Endodermal cell (in vitro differentiated cells): ENCODE results near the gene ITFG1. TPM values are rescaled to one million over a fixed set of nuclear protein-coding genes. Genes with fewer than 3 reads are reported as not detected.
"Not testable (repeated sequence)": the region's sequence is repeated elsewhere in the genome, so short reads cannot be mapped to it uniquely, and the experiment has no call there.

Experiments used
- DNase-seq: peaks from one replicate; pipeline ENCODE4 v3.0.0-alpha.2; 2017
- H3K27ac ChIP-seq: 2 replicates; pipeline ENCODE4 v1.5.1; 2013; ENCODE audit warnings: mild to moderate bottlenecking, low read depth, low read length, moderate library complexity
- H3K27me3 ChIP-seq: 2 replicates; pipeline ENCODE4 v1.6.1; 2013; ENCODE audit warnings: mild to moderate bottlenecking, low read length, moderate library complexity; ENCODE audit not compliant: insufficient read depth, control insufficient read depth, poor library complexity, severe bottlenecking
- H3K36me3 ChIP-seq: 2 replicates; pipeline ENCODE4 v1.7.0; 2013; ENCODE audit warnings: mild to moderate bottlenecking, low read length, moderate library complexity; ENCODE audit not compliant: control insufficient read depth, insufficient read depth
- H3K4me1 ChIP-seq: one replicate; pipeline ENCODE4 v1.7.0; 2013; ENCODE audit warnings: low read length; ENCODE audit not compliant: control insufficient read depth, insufficient read depth
- H3K4me3 ChIP-seq: 2 replicates; pipeline ENCODE4 v1.5.1; 2013; ENCODE audit warnings: mild to moderate bottlenecking, low read length, moderate library complexity
- H3K9ac ChIP-seq: 2 replicates; pipeline ENCODE4 v1.6.1; 2013; ENCODE audit warnings: mild to moderate bottlenecking, low read length, moderate library complexity; ENCODE audit not compliant: poor library complexity, severe bottlenecking; ENCODE audit errors: extremely low read depth
- H3K9me3 ChIP-seq: 2 replicates; pipeline ENCODE4 v1.6.1; 2013; ENCODE audit warnings: mild to moderate bottlenecking, low read length, moderate library complexity; ENCODE audit not compliant: control insufficient read depth
- H3K27ac Mint-ChIP-seq: 2 replicates; pipeline ENCODE4 v1.8.0; 2020; ENCODE audit warnings: mixed read lengths
- H3K27me3 Mint-ChIP-seq: 2 replicates; pipeline ENCODE4 v1.8.0; 2021; ENCODE audit warnings: mild to moderate bottlenecking, mixed read lengths; ENCODE audit not compliant: insufficient read depth
- H3K36me3 Mint-ChIP-seq: 2 replicates; pipeline ENCODE4 v1.8.0; 2020; ENCODE audit warnings: low read depth, mixed read lengths
- H3K4me1 Mint-ChIP-seq: 2 replicates; pipeline ENCODE4 v1.8.0; 2020; ENCODE audit warnings: mixed read lengths
- H3K4me3 Mint-ChIP-seq: 2 replicates; pipeline ENCODE4 v1.8.0; 2020; ENCODE audit warnings: mild to moderate bottlenecking, moderate library complexity, mixed read lengths
- H3K9me3 Mint-ChIP-seq: 2 replicates; pipeline ENCODE4 v1.8.0; 2020; ENCODE audit warnings: mild to moderate bottlenecking, mixed read lengths
- CTCF ChIP-seq: fragments of 200-600 bp; sonication (generic); conservative IDR thresholded peaks from 2 replicates; pipeline ENCODE4 v1.5.0; 2021; ENCODE audit warnings: antibody characterized with exemption, mild to moderate bottlenecking
- WGBS, 2 experiments: methylation state at CpG; one replicate each; pipeline versions ENCODE4 v1.1.5 to v1.1.7; 2013; ENCODE audit warnings: missing lambda C conversion rate in 2 of 2, mixed read lengths in 1 of 2; ENCODE audit not compliant: insufficient coverage in 1 of 2, insufficient read length in 1 of 2; 5-methylcytosine and 5-hydroxymethylcytosine counted together
- total RNA-seq, 2 donors: library from RNA; stranded (reverse); fragmentation: NEBNext Ultra II Directional in 1 of 2; extraction: Animal tissue kit (Norgen Biotek cat#: 25700) in 1 of 2; gene quantifications; 2 replicates in 1 of 2; 3 replicates in 1 of 2; pipeline ENCODE4 v1.2.1, GENCODE V29; 2021

The ITFG1 gene
- total RNA-seq, 2 donors from 2014 or later, result 35.6 to 40.0 TPM

- no peak overlapping the region for H3K4me3 Mint-ChIP-seq
- WGBS, 2 experiments, result 85% methylated on average over 2 of the region's 2 CpGs; no CpG with 5 or more reads in 1 of the 2 experiments
- H3K27ac ChIP-seq, result no peak overlapping the region
- H3K27me3 ChIP-seq, result no peaks in the 10 kb centered on the region
- TF ChIP-seq CTCF, result no peak
- no peak for DNase-seq
- peaks cover 36% of the 10 kb centered on the region for H3K9me3 Mint-ChIP-seq
- H3K4me1 Mint-ChIP-seq, result no peaks in the 10 kb centered on the region
- H3K9ac ChIP-seq, result no peak overlapping the region
- no peak overlapping the region for H3K27ac Mint-ChIP-seq
- no peaks in the 10 kb centered on the region for H3K4me1 ChIP-seq
- H3K9me3 ChIP-seq, result peaks cover 26% of the 10 kb centered on the region
- peaks cover 40% of the 10 kb centered on the region for H3K36me3 Mint-ChIP-seq
- no peaks in the 10 kb centered on the region for H3K27me3 Mint-ChIP-seq
- no peak overlapping the region for H3K4me3 ChIP-seq
- H3K36me3 ChIP-seq, result no peaks in the 10 kb centered on the region
Observed at GRCh38 chr16:47342055-47342454, 118.8 kb downstream of the ITFG1 start.

DNA sequence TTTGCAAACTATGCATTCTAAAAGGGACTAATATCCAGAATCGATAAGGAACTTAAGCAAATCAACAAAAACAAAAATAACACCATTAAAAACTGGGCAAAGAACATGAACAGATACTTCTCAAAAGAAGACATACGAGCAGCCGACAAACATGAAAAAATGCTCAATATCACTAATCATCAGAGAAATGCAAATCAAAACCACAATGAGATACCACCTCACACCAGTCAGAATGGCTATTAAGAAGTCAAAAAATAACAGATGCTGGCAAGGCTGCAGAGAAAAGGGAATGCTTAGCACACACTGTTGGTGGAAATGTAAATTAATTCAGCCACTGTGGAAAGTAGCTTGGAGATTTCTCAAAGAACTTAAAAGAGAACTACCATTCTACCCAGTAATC is 130.3 kb downstream of the ITFG1 start:
- 95 to 100% methylated on average over 1 to 3 of the region's 3 CpGs for WGBS, 2 experiments
- H3K4me3 Mint-ChIP-seq, H3K27ac ChIP-seq, H3K9ac ChIP-seq, H3K36me3 ChIP-seq, H3K4me3 ChIP-seq, H3K9me3 Mint-ChIP-seq, H3K27me3 ChIP-seq, H3K4me1 ChIP-seq, H3K9me3 ChIP-seq, DNase-seq, H3K27ac Mint-ChIP-seq, H3K27me3 Mint-ChIP-seq, H3K36me3 Mint-ChIP-seq, H3K4me1 Mint-ChIP-seq: not testable (repeated sequence)

GRCh38 chr16:47324309-47324708 is 136.6 kb downstream of the ITFG1 start:
- not testable (repeated sequence) for H3K4me1 Mint-ChIP-seq, H3K27me3 Mint-ChIP-seq, H3K4me1 ChIP-seq, H3K4me3 Mint-ChIP-seq, H3K4me3 ChIP-seq, H3K36me3 Mint-ChIP-seq, H3K9ac ChIP-seq, H3K27ac ChIP-seq, DNase-seq, H3K9me3 ChIP-seq, H3K27ac Mint-ChIP-seq, H3K27me3 ChIP-seq, H3K36me3 ChIP-seq
- WGBS, 2 experiments, result 86 to 94% methylated on average over 1 to 2 of the region's 2 CpGs
- H3K9me3 Mint-ChIP-seq, result peaks cover 13% of the 10 kb centered on the region

DNA sequence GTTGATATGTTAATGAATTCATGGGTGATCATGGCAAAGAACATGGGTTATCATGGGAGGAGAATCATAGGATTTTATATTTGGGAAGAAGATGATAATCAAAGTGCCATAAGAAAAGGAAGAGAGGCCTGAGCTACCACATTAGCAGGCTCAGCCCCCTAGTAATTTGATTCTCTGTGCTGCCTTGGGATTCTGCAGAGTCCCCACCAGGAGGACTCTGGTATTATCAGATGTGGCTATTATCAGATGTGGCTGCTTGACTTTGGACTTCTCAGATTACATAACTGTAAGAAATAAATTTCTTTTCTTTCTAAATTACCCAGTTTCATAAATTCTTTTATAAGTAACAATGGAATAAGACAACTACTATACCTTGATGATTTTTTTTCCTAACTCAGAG is 137.6 kb downstream of the ITFG1 start:
- Mint-ChIP-seq H3K27ac (no peak overlapping the region), H3K4me3 (no peak overlapping the region), H3K27me3 (no peaks in the 10 kb centered on the region), H3K36me3 (peaks cover 8% of the 10 kb centered on the region), H3K9me3 (peaks cover 13% of the 10 kb centered on the region), H3K4me1 (no peaks in the 10 kb centered on the region)
- Histone ChIP-seq H3K27ac (no peak overlapping the region), H3K27me3 (no peaks in the 10 kb centered on the region), H3K4me1 (peaks cover 3% of the 10 kb centered on the region), H3K36me3 (no peaks in the 10 kb centered on the region), H3K4me3 (no peak overlapping the region), H3K9me3 (no peaks in the 10 kb centered on the region), H3K9ac (no peak overlapping the region)
- peak; percentile 65 for TF ChIP-seq CTCF
- no peak for DNase-seq
